SKM-1 treated with dmso at 0.1 percent for 144 hours (cell line): Measurements from ENCODE around the gene LGI2.
"Not testable (repeated sequence)": the region's sequence is repeated elsewhere in the genome, so short reads cannot be mapped to it uniquely, and the experiment has no call there.

Source experiments
- DNase-seq: peaks from one replicate; lab custom pipeline; 2025; ENCODE audit not compliant: unreplicated experiment; lab: John Stamatoyannopoulos, UW

LGI2 gene

DNA sequence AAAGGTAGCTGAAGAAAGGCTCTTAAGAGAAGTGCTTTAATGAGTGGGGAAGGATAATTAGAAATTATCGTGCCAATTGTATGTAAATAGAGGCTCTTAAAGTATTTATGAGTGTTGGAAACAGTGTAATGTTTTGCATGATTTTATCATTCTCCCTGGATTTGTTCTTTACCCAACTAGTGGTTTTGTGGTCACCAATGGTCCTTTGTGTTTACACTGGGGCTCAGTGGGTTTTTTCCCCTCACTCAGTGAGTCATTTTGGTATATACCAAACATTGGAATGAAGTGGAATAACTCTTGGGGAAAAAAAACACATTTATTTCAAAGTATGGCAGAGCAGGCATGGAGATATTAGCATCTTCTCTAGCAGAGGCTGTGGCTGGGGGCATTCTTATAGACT is 20.8 kb upstream of the LGI2 start:
- no peak for DNase-seq

DNA sequence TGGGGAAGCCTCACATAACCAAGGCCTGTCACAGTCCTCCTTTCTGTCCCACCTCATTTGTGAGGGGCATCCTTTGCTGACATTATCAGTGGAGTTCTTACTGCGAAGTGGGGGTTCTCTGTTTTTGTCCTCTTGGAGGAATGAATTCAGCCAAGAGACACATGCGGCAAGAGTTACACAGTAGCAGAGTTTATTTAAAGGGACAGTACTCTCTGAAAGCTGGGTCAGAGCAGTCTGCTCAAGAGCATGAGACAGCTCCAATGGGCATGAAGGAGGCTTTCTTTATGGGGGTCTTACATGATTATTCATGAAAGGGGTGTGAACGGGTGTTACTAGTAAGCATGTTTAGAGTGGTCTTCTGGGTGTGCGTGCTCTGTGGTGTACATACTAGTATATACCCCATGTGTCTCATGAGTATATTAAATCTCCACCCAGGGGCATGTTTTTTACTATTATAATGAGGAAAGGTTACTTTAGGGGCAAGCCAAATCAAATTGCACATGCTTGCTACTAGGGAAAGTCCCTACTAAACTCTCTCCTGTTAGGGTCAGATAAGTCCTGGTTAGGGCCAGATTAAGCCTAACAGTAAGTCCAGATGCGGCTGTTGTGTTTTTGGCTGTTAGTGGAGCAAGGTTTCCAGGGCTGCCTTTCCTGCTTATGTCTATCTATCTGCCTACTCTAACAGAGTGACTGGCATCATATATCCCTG is 19.8 kb upstream of the LGI2 start:
- no peak for DNase-seq

DNA sequence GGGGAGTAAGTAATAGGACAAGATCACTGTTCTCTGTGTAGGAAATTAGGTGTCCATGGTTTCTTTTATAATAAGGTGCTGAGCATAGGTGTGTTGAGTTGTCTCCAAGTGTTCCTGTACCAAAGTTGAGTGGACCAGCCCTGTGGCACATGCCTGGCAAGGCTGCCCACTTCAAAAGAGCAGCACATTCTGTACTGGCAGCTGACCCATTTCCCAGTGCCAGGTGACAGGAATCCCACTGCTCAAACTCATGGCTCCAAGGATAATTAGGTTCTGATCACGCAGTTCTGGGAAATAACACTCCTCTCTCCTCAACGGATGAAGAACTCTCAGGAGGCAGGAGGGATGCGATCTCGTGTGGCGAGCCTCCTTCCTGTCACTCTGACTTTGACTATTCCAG is 12.8 kb upstream of the LGI2 start:
- no peak for DNase-seq

DNA sequence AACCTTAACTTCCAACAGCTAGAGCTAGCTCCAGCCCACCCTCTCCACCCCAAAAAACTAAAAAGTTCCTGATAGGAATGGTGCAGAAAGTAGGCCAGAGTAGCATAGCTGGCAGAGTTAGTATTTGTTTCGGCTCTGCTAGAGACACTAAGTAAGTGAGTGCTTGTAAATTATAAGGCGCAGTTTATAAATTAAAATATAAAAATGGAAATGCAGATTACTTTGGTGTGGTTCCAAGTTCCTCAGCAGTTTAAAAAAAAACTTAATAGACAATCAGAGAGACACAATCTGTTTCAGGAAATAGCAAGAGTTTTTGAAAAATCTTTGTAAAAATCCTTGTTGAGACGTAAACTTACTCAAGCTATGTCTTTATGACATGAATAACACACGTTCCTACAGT is 2.8 kb upstream of the LGI2 start:
- no peak for DNase-seq

- DNase-seq, result no peak
Measured at GRCh38 chr4:25032126-25032525, 1.4 kb upstream of the LGI2 start.

DNA sequence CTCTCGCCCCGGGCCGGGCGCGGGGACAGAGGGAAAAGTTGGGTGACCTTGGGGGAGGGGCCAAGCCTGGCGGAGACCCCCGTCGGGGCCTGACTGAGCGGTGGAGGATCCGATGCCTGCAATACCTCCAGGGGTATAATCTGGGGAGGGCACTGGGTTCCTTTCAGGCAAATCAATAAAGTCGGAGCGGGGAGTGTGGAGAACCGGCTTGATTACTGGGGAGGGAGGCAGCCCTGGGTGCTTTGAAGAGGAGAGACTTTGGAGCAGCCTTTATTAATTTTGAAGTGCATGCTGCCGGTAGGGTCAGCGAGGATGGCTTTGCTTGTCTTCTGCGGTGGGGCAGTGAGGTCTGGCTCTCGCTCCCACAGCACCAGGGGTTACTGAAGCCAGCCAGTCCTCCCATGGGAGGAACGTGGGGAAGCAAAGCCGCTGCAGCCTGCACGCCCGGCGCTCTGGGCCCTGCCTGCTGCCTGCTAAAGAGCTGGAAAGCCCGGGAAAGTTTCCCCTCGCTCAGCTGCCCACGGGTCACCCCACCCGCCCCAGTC is 403 bp upstream of the LGI2 start:
- DNase-seq, result no peak

- no peak for DNase-seq
Measured at GRCh38 chr4:25029479-25030276, 1.1 kb downstream of the LGI2 start.

- no peak for DNase-seq
Measured at GRCh38 chr4:25028851-25029250, 1.9 kb downstream of the LGI2 start.

DNA sequence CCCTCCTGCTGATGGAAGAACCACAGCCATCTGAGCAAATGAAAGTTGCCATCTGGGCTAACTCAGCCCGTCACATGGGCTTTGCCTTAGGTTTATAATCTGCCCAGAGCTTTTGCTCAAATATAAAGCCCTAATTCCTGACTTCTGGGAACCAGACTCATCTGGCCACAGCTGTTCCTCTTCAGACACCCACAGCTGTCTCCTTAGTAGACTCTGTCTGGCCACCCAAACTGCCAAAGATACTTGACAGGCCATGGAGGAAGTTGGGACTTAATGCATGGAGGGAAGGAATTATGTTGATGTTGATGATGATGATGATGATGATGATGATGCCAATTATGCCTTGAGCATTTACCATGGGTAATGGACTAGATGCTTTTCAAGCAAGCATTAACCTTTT is 8.0 kb downstream of the LGI2 start:
- no peak for DNase-seq

DNA sequence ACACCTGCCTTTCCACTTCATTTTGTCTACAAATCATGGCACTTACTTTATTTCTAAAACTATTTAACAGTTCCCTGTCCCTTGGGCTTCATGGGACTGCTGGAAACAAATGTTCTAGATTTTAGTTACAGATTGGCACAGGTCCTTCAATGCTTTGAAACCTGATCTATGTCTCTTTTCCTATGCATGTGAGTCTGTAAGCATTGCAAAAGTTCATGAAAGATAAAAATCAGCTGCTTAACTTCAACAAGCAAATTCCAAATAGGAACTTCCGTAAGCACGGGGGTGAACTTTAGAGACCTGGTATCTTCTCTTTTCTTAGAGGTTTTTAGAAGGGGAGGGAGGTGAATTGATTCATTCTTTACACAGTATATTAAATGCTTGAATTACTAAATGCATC is 9.5 kb downstream of the LGI2 start:
- no peak for DNase-seq

DNA sequence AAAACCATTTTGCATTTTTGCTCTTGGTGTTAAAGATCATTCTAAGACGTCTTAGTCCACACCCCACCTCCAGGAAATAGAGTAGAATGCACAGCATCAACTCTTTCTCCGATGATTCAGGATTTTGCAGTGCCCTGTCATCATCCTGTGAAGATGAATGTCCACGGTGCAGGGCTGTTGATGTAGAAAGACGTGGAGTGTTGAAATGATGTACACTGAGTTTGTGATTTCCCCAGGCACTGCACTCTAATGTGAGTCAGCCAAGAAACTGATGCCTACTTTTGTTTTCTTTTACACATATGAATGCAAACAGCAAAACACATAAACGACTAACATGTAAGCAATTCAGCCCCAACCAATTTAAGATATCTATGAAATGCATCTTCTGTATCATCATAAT is 10.5 kb downstream of the LGI2 start:
- DNase-seq, result no peak

GRCh38 chr4:25019501-25019900 is 11.2 kb downstream of the LGI2 start:
- DNase-seq, result no peak

GRCh38 chr4:25015012-25015411 is 15.7 kb downstream of the LGI2 start:
- DNase-seq, result no peak

GRCh38 chr4:25014662-25014983 is 16.1 kb downstream of the LGI2 start:
- not testable (repeated sequence) for DNase-seq

DNA sequence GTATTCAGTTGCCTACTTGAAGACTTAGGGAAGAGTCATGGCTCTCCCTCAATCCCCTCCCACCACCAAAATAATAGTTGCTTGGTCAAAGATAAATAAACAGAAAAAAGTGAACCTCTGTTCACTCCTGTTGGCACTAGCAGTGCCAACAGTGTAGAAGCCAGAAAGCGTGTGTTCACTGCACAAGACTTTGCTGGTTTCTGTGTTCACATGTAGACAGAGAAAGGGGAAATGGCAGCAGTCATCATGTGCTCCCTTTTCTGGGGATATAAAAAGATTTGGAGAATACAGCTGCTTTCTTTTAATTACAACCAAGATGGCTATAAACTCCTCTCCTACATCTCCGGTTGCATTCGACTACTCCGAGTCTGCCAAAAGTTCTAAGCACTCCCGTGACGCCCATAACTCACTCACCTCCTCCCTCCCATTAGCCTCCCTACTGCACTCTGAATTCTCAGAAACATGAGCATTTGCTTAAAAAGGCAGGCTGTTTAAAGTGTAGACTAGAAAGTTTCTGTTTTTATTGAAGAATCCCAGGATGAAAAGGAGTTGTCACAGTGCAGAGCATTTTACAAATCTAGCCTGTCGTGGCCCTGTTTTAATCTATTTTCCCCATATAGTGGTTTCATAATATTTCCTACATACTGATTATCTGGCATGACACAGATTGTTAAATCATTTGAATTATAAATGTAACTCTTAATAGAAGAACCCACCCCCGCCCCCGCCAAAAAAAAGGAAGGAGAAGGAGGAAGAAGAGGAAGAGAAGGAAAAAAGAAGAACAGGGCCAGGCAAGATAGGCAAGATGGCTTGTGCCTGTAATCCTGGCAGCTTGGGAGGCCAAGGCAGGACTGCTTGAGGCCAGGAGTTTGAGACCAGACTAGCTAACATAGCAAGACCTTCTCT is 16.7 kb downstream of the LGI2 start:
- DNase-seq, result no peak

- no peak for DNase-seq
Measured at GRCh38 chr4:25012655-25013054, 18.1 kb downstream of the LGI2 start.

- DNase-seq, result no peak
Measured at GRCh38 chr4:25011135-25011866, 19.4 kb downstream of the LGI2 start.

GRCh38 chr4:25007598-25007997 is 23.1 kb downstream of the LGI2 start:
- no peak for DNase-seq

DNA sequence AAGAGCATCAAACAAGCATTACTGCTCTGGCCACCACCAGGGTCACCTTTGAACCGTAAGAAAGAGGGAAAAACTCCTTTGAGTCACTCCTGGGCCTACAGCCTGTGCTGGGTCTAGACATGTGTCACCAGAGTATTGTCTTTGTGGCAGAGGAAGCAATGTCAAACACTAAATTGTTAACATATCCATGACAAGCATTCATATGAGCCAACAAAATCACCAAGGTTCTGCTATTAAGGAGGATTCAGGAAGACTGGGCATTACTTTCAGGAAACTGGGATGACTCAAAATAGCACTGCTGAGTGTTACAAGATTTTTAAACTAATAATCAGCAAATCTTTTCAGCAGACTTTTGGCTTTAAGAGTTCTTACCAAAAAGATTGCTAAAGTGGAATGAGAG is 28.1 kb downstream of the LGI2 start:
- DNase-seq, result no peak

DNA sequence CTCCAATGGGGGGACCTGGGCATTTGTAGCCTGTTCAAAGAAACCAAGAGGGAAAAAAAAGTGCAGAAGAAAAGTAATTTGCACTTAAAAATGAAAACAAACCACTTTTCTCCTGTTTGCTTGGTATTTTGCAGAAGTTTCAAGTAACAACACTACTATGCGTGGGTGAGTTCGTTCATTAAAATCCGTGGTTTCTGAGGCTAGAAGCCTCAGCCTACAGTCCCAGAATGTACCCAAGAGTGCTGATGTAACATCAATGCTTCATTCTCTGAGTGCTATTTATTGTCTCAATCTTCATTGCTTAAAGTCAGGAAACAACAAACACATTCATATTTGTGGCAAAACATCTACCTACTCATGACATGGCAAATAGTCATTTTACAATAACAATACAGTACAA is 29.2 kb downstream of the LGI2 start:
- no peak for DNase-seq

DNA sequence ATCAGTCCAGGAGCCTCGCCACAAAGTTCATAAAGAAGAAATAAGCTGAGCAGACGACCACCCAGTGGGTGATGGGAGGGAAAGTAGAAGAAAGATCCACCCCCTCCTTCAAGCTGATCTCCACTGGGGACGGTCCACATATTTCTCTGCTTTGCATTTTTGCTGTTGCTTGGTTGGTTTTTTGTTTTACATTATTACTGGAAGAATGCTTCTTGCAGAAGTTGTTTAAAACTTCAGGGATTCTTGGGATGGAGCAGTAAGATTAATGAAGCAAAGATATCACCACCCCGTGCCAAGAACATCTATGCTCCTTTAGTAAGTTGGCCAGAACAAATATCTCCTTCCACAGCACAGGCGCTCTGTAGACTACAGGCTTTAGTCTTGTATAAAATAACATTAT is 30.1 kb downstream of the LGI2 start:
- no peak for DNase-seq
